ENCODE measurements around the gene UBXN4.

- TF ChIP-seq CTCF (conservative IDR thresholded peaks at IDR 0.05; ENCODE audit: low read depth, low read length) (no peak), EZH2 (IDR thresholded peaks at IDR 0.05; ENCODE audit: borderline replicate concordance, low read depth, low read length, poor library complexity, severe bottlenecking) (no peak)
Observed at GRCh38 chr2:135708159-135708558, 33.5 kb upstream of the UBXN4 start.
